ENCODE data around the gene CACNG5.

- TF ChIP-seq POLR2A (IDR thresholded peaks at IDR 0.05) = no peak
- TF ChIP-seq CTCF (IDR thresholded peaks at IDR 0.05) = no peak
Observed at GRCh38 chr17:66790501-66791061, 44.3 kb upstream of the CACNG5 start.
